ENCODE measurements around the gene IGF1R. TPM values are rescaled to one million over a fixed set of nuclear protein-coding genes. Genes with fewer than 3 reads are reported as not detected.
"Not testable (repeated sequence)": the region's sequence is repeated elsewhere in the genome, so short reads cannot be mapped to it uniquely, and the experiment has no call there.

Gene IGF1R
- total RNA-seq, 1 donor from 2014 or later, result 31.4 TPM

- DNase-seq (no peak), ATAC-seq (ENCODE audit: poor library complexity) (no peak)
- intact Hi-C loops (cut with DNase I), result no loop called here
Measured at GRCh38 chr15:98998279-98998678, 349.9 kb downstream of the IGF1R start.

- ATAC-seq (ENCODE audit: poor library complexity) (no peak), DNase-seq (no peak)
- intact Hi-C loops (cut with DNase I), result no loop called here
Measured at GRCh38 chr15:98999233-98999632, 350.9 kb downstream of the IGF1R start.

- intact Hi-C loops (cut with DNase I), result no loop called here
- ATAC-seq (ENCODE audit: poor library complexity) (no peak), DNase-seq (no peak)
Measured at GRCh38 chr15:99002226-99002625, 353.9 kb downstream of the IGF1R start.

- DNase-seq; ATAC-seq (ENCODE audit: poor library complexity); intact Hi-C loops (cut with DNase I): not testable (repeated sequence)
Measured at GRCh38 chr15:99003317-99003716, 355.0 kb downstream of the IGF1R start.

GRCh38 chr15:99004998-99005974 is 356.9 kb downstream of the IGF1R start:
- DNase-seq; intact Hi-C loops (cut with DNase I): not testable (repeated sequence)
- ATAC-seq (ENCODE audit: poor library complexity), result peak; percentile 74

- ATAC-seq (ENCODE audit: poor library complexity) (no peak), DNase-seq (no peak)
- intact Hi-C loops (cut with DNase I), result no loop called here
Measured at GRCh38 chr15:99006146-99006545, 357.8 kb downstream of the IGF1R start.

GRCh38 chr15:99006904-99007495 is 358.7 kb downstream of the IGF1R start:
- DNase-seq (no peak), ATAC-seq (ENCODE audit: poor library complexity) (no peak)
- intact Hi-C loops (cut with DNase I), result no loop called here

GRCh38 chr15:99009741-99010330 is 361.5 kb downstream of the IGF1R start:
- ATAC-seq (ENCODE audit: poor library complexity) (no peak), DNase-seq (no peak)
- intact Hi-C loops (cut with DNase I), result no loop called here

GRCh38 chr15:99010768-99011167 is 362.4 kb downstream of the IGF1R start:
- intact Hi-C loops (cut with DNase I), result no loop called here
- ATAC-seq (ENCODE audit: poor library complexity) (no peak), DNase-seq (no peak)

Small RNAs within 50 kb of the gene (microRNA-seq; reads per million reads assigned to microRNA genes)
- not detected for gene MIR4714
